BLaER1 treated with 17β-estradiol and CSF1 and Interleukin-3, amounts not matched to agents 10 nM and 100 nM (cell line): Measurements from ENCODE around the gene TRAPPC2L.
A peak's percentile ranks its signal among the peaks of the same experiment; 100 is the strongest.

Source experiments
- H3K27ac ChIP-seq, 11 experiments: shearing (Covaris generic); formaldehyde crosslinking; 2 replicates each; pipeline ENCODE4 v1.8.1; 2022
- H3K27me3 ChIP-seq, 11 experiments: shearing (Covaris generic); formaldehyde crosslinking; 2 replicates each; pipeline ENCODE4 v1.8.1; 2022
- H3K36me3 ChIP-seq, 11 experiments: shearing (Covaris generic); formaldehyde crosslinking; 2 replicates each; pipeline ENCODE4 v1.8.1; 2022
- H3K4me1 ChIP-seq, 10 experiments: shearing (Covaris generic); formaldehyde crosslinking; 2 replicates each; pipeline ENCODE4 v1.8.1; 2022
- H3K4me2 ChIP-seq, 11 experiments: shearing (Covaris generic); formaldehyde crosslinking; 2 replicates each; pipeline ENCODE4 v1.8.1; 2022
- H3K4me3 ChIP-seq, 10 experiments: shearing (Covaris generic); formaldehyde crosslinking; 2 replicates each; pipeline ENCODE4 v1.8.1; 2022
- H3K9ac ChIP-seq, 11 experiments: shearing (Covaris generic); formaldehyde crosslinking; 2 replicates each; pipeline ENCODE4 v1.8.1; 2022
- H3K9me3 ChIP-seq, 11 experiments: shearing (Covaris generic); formaldehyde crosslinking; replicated peaks in 1 of 11; 2 replicates each; pipeline ENCODE4 v1.8.1; 2022
- H4K20me1 ChIP-seq, 11 experiments: shearing (Covaris generic); formaldehyde crosslinking; 2 replicates each; pipeline ENCODE4 v1.8.1; 2022
- Cebpa-rat ChIP-seq, 11 experiments: shearing (Covaris generic); IDR thresholded peaks; 2 replicates each; pipeline ENCODE4 v1.8.1; 2022

TRAPPC2L gene

GRCh38 chr16:88843256-88843655 lies 13.7 kb upstream of the TRAPPC2L start:
- H4K20me1 ChIP-seq: peaks cover 46 to 100% (median 75%) of the 10 kb centered on the region in 11 experiments; a peak in 19 of 22 replicates
- no peak overlapping the region for H3K9ac ChIP-seq

DNA sequence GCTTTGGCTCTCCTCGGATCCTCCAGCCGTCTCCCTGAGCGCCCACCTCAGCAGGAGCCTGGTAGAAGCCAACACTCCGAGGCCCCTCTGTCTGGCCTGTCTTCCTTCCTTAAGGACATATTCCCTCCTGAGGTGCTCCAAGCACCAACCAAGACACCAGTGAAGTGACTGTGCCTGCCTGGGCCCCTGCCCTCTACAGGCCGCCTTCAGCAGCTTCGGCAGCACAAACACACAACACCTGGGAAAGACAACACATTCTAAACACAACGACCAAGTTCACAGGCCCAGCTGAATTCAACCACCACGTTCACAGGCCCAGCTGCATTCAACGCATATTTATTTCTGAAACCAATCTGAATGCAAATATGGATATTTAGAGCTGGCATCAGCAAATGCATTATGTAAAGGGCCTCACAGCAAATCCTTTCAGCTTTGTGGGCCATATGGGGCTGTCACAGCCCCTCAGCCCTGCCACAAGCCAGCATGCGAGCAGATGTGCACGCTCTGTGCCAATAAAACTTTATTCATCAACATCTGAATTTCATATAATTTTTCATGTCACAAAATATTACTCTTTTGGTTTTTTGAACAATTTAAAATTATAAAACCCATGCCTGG lies 12.4 kb upstream of the TRAPPC2L start:
- H4K20me1 ChIP-seq: peaks cover 46 to 100% (median 82%) of the 10 kb centered on the region in 11 experiments; a peak in 19 of 22 replicates
- H3K9ac ChIP-seq: 0 out of 22 replicates have a peak overlapping the region, but pooled peaks of 2 of the 11 experiments have one; percentile 5 to 17
- peaks cover 7 to 62% (median 37%) of the 10 kb centered on the region in 11 experiments; a peak in 21 of 22 replicates for H3K36me3 ChIP-seq
- H3K4me3 ChIP-seq: no peak overlapping the region
- TF ChIP-seq Cebpa-rat (IDR thresholded peaks at IDR 0.05): no peak
- no peaks in the 10 kb centered on the region for H3K27me3 ChIP-seq
- H3K9me3 ChIP-seq: no peaks in the 10 kb centered on the region
- H3K27ac ChIP-seq: peak overlapping the region in 3 of 11 experiments; percentile 3 to 50 (median 29); a peak in 3 of 22 replicates
- H3K4me2 ChIP-seq: no peak overlapping the region
- H3K4me1 ChIP-seq: peaks cover 26 to 51% (median 38%) of the 10 kb centered on the region in 10 experiments

More at GRCh38 chr16:88843256-88843655, 13.7 kb upstream of the TRAPPC2L start:
- Histone ChIP-seq H3K27me3 (no peaks in the 10 kb centered on the region), H3K4me1 (peaks cover 38 to 56% (median 49%) of the 10 kb centered on the region in 10 experiments), H3K27ac (no peak overlapping the region), H3K4me3 (no peak overlapping the region), H3K36me3 (peaks cover 6 to 66% (median 36%) of the 10 kb centered on the region in 11 experiments; a peak in 18 of 22 replicates), H3K4me2 (no peak overlapping the region), H3K9me3 (no peaks in the 10 kb centered on the region)
- TF ChIP-seq Cebpa-rat (IDR thresholded peaks at IDR 0.05): no peak

DNA sequence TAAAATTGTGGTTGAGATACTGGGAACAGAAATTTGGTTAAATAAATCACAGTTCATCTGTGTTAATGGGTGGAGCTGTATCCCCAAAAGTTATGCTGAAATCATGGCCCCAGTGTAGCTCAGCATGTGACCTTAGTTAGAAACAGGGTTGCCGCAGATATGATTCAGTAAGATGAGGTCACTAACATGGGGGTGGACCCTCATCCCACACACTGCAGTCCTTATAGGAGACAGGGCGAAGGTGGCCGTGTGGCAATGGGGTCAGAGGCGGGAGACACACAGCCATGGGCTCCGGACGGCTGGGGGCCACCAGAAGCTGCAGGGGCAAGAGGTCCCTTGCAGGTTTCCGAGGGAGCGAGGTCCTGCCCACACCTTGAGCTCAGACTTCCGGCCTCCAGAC lies 10.8 kb upstream of the TRAPPC2L start:
- Histone ChIP-seq H3K9me3 (no peaks in the 10 kb centered on the region), H3K27ac (no peak overlapping the region), H3K4me3 (no peak overlapping the region), H3K4me2 (no peak overlapping the region), H4K20me1 (peaks cover 47 to 100% (median 83%) of the 10 kb centered on the region in 11 experiments; a peak in 20 of 22 replicates), H3K9ac (no peak overlapping the region), H3K4me1 (peaks cover 10 to 35% (median 22%) of the 10 kb centered on the region in 10 experiments), H3K36me3 (peaks cover 20 to 73% (median 50%) of the 10 kb centered on the region in 11 experiments; a peak in 21 of 22 replicates), H3K27me3 (no peaks in the 10 kb centered on the region)
- no peak for TF ChIP-seq Cebpa-rat (IDR thresholded peaks at IDR 0.05)

DNA sequence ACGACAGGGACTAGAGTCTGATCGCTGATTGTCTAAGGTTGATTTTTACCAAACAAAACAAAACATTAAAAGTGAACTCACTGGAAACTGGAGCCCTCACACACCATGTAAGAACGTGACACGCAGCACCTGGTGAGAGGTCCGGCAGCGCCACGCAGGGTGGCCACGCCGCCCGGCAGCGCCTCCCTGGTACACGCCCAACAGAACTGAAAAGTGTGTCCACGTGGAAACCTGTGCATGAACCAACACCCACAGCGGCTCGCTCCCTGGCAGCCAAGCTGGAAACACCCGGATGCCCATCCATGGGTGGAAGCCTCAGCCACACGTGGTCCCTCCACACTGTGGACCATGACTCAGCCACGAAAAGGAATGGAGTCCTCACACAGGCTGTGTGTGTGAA lies 9.3 kb upstream of the TRAPPC2L start:
- peaks cover 20 to 79% (median 54%) of the 10 kb centered on the region in 11 experiments; a peak in 21 of 22 replicates for H3K36me3 ChIP-seq
- no peaks in the 10 kb centered on the region for H3K9me3 ChIP-seq
- H3K4me2 ChIP-seq: no peak overlapping the region
- H3K4me3 ChIP-seq: no peak overlapping the region
- H3K27me3 ChIP-seq: no peaks in the 10 kb centered on the region
- H3K4me1 ChIP-seq: peaks cover under 1 to 25% (median 9%) of the 10 kb centered on the region in 10 experiments; a peak in 15 of 20 replicates
- H3K9ac ChIP-seq: no peak overlapping the region; a peak in 1 of 22 replicates
- H3K27ac ChIP-seq: no peak overlapping the region
- no peak for TF ChIP-seq Cebpa-rat (IDR thresholded peaks at IDR 0.05)
- H4K20me1 ChIP-seq: peaks cover 38 to 100% (median 83%) of the 10 kb centered on the region in 11 experiments; a peak in 20 of 22 replicates

- peaks cover 20 to 74% (median 55%) of the 10 kb centered on the region in 11 experiments; a peak in 21 of 22 replicates for H3K36me3 ChIP-seq
- H4K20me1 ChIP-seq: peaks cover 34 to 99% (median 84%) of the 10 kb centered on the region in 11 experiments; a peak in 20 of 22 replicates
- H3K4me3 ChIP-seq: no peak overlapping the region
Measured at GRCh38 chr16:88848557-88848956, 8.4 kb upstream of the TRAPPC2L start.

DNA sequence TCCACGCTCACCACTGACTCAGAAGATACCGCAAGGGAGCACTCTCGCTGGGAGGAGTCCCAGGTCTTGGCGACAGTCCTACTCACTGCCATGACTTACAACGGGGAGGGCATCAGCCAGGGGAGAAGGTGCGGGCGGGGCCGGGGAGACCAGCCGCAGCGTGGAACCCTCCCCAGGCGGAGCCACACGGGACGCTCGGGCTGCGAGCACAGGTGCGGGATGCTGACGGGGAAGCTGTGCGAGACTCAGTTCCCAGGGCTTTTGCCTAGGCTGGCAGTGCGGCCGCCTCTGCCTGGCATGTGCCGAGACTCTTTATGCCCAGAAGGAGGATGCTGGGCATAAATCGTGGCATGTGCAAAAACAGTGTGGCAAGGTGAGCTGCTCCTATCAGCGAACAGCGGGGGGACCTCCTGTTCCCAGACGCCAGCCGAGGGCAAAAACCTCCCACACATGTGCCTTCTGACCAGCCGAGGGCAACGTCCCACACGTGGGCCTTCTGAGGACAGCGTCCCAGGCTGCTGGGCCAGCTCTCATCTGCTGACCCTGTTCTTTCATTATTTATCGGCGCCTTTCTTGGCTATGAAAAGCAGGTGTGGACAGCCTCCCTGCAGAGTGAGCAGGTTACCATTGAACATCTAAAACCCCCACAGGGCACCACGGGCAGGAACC lies 6.3 kb upstream of the TRAPPC2L start:
- Histone ChIP-seq H3K4me2 (no peak overlapping the region), H3K36me3 (peaks cover 20 to 83% (median 57%) of the 10 kb centered on the region in 11 experiments; a peak in 21 of 22 replicates), H3K4me1 (peaks cover 15 to 53% (median 29%) of the 10 kb centered on the region in 10 experiments), H3K27me3 (no peaks in the 10 kb centered on the region), H3K9me3 (no peaks in the 10 kb centered on the region), H3K27ac (no peak overlapping the region), H3K4me3 (no peak overlapping the region), H3K9ac (no peak overlapping the region), H4K20me1 (peaks cover 48 to 99% (median 89%) of the 10 kb centered on the region in 11 experiments; a peak in 21 of 22 replicates)
- TF ChIP-seq Cebpa-rat (IDR thresholded peaks at IDR 0.05): no peak

More at GRCh38 chr16:88848557-88848956, 8.4 kb upstream of the TRAPPC2L start:
- Histone ChIP-seq H3K4me2 (no peak overlapping the region; a peak in 1 of 22 replicates), H3K9ac (peak overlapping the region in 1 of 11 experiments; percentile 3; a peak in 1 of 22 replicates), H3K27ac (no peak overlapping the region), H3K9me3 (no peaks in the 10 kb centered on the region), H3K4me1 (peaks cover 0 to 32% (median 12%) of the 10 kb centered on the region in 10 experiments; a peak in 16 of 20 replicates), H3K27me3 (no peaks in the 10 kb centered on the region)
- no peak for TF ChIP-seq Cebpa-rat (IDR thresholded peaks at IDR 0.05)

- H3K4me1 ChIP-seq: peaks cover 21 to 59% (median 35%) of the 10 kb centered on the region in 10 experiments
- H3K36me3 ChIP-seq: peaks cover 20 to 73% (median 49%) of the 10 kb centered on the region in 11 experiments; a peak in 21 of 22 replicates
- TF ChIP-seq Cebpa-rat (IDR thresholded peaks at IDR 0.05): no peak
- H3K27me3 ChIP-seq: no peaks in the 10 kb centered on the region
- H3K9ac ChIP-seq: peak overlapping the region in 1 of 11 experiments; percentile 13; a peak in 1 of 22 replicates
- H3K4me2 ChIP-seq: peak overlapping the region in 2 of 11 experiments; percentile 12 to 17; a peak in 1 of 22 replicates
- H3K27ac ChIP-seq: no peak overlapping the region
- no peak overlapping the region for H3K4me3 ChIP-seq
- peaks cover 54 to 97% (median 91%) of the 10 kb centered on the region in 11 experiments; a peak in 21 of 22 replicates for H4K20me1 ChIP-seq
- H3K9me3 ChIP-seq: no peaks in the 10 kb centered on the region
Measured at GRCh38 chr16:88851616-88852015, 5.3 kb upstream of the TRAPPC2L start.

- Histone ChIP-seq H4K20me1 (peaks cover 50 to 85% (median 76%) of the 10 kb centered on the region in 11 experiments; a peak in 21 of 22 replicates), H3K27ac (peak overlapping the region in 2 of 11 experiments; percentile 20 to 57; a peak in 3 of 22 replicates), H3K4me2 (peak overlapping the region in 6 of 11 experiments; percentile 86 to 100 (median 98); a peak in 10 of 22 replicates), H3K27me3 (no peaks in the 10 kb centered on the region), H3K9me3 (no peaks in the 10 kb centered on the region), H3K4me3 (no peak overlapping the region), H3K36me3 (peaks cover 14 to 59% (median 35%) of the 10 kb centered on the region in 11 experiments; a peak in 21 of 22 replicates), H3K4me1 (peaks cover 29 to 63% (median 43%) of the 10 kb centered on the region in 10 experiments), H3K9ac (peak overlapping the region in 6 of 11 experiments; percentile 20 to 53 (median 34); a peak in 7 of 22 replicates)
- no peak for TF ChIP-seq Cebpa-rat (IDR thresholded peaks at IDR 0.05)
Measured at GRCh38 chr16:88853325-88853941, 3.5 kb upstream of the TRAPPC2L start.
